Dedifferentiated amniotic fluid mesenchymal stem cell (primary cell): ENCODE measurements around the gene POGK.
"Not testable (repeated sequence)": the region's sequence is repeated elsewhere in the genome, so short reads cannot be mapped to it uniquely, and the experiment has no call there.

ENCODE experiments used
- DNase-seq: peaks from one replicate; pipeline ENCODE4 v3.0.0-alpha.2; 2016; ENCODE audit errors: extremely low spot score

The POGK gene

GRCh38 chr1:166838766-166839599, at the start of gene POGK:
POGK (plus strand) TSS chr1:166839475; CDS start chr1:166840957, 1,482 bp downstream.
- DNase-seq: peak; percentile 85

GRCh38 chr1:166796620-166797236, 42.5 kb upstream of the POGK start:
- DNase-seq: no peak

- no peak for DNase-seq
Measured at GRCh38 chr1:166808952-166809351, 30.3 kb upstream of the POGK start.

GRCh38 chr1:166811691-166812090, 27.6 kb upstream of the POGK start:
- DNase-seq: peak; percentile 16

GRCh38 chr1:166813508-166814223, 25.6 kb upstream of the POGK start:
- no peak for DNase-seq

GRCh38 chr1:166814611-166815010, 24.7 kb upstream of the POGK start:
- no peak for DNase-seq

GRCh38 chr1:166819974-166820373, 19.3 kb upstream of the POGK start:
- DNase-seq: no peak

GRCh38 chr1:166822385-166822784, 16.9 kb upstream of the POGK start:
- no peak for DNase-seq

GRCh38 chr1:166827426-166827825, 11.8 kb upstream of the POGK start:
- DNase-seq: no peak

GRCh38 chr1:166829762-166830161, 9.5 kb upstream of the POGK start:
- not testable (repeated sequence) for DNase-seq

- no peak for DNase-seq
Measured at GRCh38 chr1:166836733-166837132, 2.5 kb upstream of the POGK start.

- no peak for DNase-seq
Measured at GRCh38 chr1:166839600-166840308, 479 bp downstream of the POGK start.

GRCh38 chr1:166840309-166841274, 1.3 kb downstream of the POGK start:
- DNase-seq: no peak

- DNase-seq: no peak
Measured at GRCh38 chr1:166843322-166843721, 4.0 kb downstream of the POGK start.

- DNase-seq: no peak
Measured at GRCh38 chr1:166843769-166844596, 4.7 kb downstream of the POGK start.

- DNase-seq: no peak
Measured at GRCh38 chr1:166844791-166845190, 5.5 kb downstream of the POGK start.

- DNase-seq: no peak
Measured at GRCh38 chr1:166848193-166848592, 8.9 kb downstream of the POGK start.

GRCh38 chr1:166849135-166849534, 9.9 kb downstream of the POGK start:
- DNase-seq: no peak

- DNase-seq: no peak
Measured at GRCh38 chr1:166852918-166853317, 13.6 kb downstream of the POGK start.

GRCh38 chr1:166855558-166855957, 16.3 kb downstream of the POGK start:
- no peak for DNase-seq
